Stimulated activated CD4-positive, alpha-beta T cell treated with anti-CD3 and anti-CD28 coated beads, Interleukin-1b, Interleukin-23, amount 100 ng/mL, for 4 hours (primary cell): ENCODE data around the gene DCC.

Source experiments
- DNase-seq, 2 donors: peaks; one replicate each; pipeline ENCODE4 v3.0.0-alpha.2; 2020; ENCODE audit warnings: low read depth in 2 of 2

The DCC gene

DNA sequence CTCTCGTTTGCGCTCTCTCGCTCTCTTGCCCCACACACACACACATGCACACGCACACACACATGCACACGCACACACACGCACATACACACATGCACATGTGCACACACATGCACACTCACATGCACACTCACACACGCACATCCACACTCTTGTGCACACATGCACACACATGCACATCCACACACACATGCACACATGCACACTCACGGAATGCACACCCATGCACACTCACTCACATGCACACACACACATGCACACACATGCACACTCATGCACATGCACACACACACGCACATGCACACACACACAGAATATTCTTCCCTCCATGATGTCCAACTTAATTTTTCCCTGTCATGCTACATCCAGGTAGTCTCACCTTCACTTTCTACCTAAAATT lies 360.1 kb downstream of the DCC start:
- DNase-seq = no peak

DNA sequence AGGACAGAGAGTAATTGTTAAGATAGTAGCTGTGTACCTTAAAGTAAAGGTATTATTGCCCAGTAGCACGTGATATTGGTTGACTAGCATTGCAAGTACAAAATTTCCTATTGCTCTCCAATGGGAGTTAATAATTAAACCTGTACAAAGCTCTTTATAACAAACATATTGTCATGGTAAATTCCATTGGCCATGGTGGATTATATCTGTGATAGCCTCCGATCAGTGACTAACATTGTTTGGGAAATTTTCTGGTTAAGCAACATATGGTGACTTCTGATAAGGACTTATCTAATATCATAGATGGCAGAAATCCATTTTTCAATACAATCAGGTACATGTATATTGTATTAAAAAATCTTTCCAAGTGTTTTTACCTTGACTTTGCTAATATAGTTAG lies 360.8 kb downstream of the DCC start:
- no peak for DNase-seq

DNA sequence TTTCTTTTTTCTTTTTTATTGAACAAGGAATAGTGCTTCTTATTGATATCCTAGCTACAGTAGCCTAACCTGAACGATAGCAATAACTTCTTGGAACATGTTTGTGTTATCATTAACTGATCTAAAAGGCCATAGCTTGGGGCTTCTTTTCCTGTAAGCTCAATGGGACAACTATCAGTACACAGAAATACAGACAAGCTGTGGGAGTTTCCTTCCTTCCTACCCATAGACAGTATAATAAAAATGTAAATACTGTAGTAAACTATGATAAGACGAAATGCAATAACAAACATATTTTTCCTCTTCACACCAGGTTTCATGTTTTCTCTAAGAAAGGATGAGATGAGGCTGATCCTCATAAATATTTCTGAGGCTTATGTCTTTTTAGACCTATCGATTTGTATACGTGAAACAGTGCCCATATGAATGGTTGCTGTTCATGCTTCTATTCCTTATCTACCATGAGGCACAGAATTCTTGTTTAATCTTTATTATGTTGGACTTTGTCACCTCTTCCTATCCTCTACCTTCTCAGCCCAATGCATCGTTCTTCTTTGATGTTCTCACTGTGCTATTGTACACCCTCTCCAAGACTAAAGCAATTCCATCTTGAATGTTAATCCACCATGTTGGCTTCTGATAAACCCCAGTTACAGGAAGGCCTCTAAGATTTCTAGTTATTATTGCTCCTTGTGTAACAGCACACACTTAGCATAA lies 361.4 kb downstream of the DCC start:
- DNase-seq = no peak

DNA sequence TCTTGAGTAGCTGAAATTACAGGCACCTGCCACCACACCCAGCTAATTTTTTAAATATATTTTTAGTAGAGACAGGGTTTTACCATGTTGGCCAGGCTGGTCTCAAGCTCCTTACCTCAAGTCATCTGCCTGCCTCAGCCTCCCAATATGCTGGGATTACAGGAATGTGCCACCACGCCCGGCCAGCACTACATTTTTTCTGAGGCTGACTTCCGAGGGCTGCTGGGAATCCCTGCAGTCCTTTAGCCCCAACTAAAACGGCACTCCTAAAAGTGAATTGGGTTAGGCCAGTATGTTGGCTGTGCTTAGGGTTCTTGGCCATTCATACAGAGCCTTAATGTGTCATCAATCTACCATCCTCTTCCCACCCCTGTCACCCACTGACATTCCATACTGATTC lies 375.4 kb downstream of the DCC start:
- DNase-seq = no peak

DNA sequence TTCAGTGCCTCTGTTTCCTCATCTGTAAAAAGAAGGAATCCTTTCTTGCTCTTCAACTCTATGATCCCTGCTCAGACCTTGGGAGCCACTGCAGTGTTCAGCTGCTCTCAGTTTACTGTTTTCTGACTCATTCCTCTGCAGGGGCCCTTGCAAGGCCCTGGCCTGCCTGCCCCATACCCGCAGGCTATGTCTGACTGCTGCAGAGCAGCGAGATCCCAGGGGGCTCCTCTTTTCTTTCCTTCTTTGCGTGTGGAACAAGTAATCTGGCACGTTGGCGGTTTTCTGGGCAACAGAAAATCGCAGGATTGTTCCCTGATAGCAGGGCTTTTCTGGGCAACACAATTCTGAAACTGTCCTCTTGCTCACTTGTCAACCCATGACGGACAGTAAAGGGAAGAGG lies 376.0 kb downstream of the DCC start:
- DNase-seq = no peak

DNA sequence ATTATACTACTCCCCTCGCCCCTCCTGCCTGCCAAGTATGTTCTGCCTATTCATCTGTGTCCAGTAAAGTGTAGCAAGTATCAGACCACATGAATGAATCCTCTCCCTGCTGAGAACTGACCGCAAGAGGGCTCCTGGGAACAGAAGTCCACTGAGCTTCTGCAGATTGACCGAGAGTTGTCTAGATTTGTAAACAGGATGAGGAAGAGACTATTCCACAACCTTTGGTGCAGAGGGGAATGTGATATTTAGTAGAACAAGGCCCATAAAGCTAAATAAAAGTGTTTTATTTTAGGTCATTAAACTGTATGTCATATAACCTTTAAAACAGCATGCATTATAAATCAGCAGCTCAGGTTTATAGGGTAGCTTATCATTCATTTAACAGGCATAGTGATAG lies 377.0 kb downstream of the DCC start:
- DNase-seq = no peak

DNA sequence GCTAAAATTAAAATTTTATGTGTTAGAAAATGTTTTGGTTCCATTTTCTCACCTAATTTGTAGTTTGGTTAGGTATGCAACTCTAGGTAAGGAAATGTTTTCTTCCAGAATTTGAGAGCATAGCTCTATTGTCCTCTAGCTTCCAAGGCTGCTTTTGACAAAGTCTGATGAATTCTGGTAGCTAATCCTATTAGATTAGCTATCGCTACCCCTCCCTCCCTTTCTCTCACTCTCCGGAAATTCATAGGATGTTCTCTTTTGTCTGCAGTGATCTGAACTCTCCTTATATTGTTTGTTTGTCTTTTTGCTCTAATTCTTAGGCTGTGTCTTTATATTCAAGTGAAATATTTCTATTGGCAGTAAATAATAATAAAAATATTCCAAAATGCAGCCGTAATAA lies 382.9 kb downstream of the DCC start:
- no peak for DNase-seq

DNA sequence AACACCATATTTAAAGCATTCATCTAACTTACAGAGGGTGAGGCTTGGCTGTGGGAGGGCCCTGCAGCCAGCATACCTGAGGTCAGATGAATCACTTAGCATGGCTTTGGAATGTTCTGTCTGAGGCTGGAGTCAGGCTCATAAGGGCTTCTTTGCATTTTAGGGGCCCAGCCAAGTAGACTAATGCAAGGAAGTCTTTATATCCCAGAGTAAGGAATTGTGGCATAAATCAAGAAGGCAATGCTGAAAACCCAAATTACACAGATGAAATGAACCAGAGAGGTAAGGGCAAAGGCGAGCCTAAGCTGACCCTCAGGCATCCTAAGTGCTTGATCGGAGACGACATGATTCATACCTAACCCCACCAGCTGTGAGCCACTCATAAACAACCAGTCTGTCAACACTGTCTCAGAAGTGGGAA lies 383.6 kb downstream of the DCC start:
- DNase-seq = no peak

DNA sequence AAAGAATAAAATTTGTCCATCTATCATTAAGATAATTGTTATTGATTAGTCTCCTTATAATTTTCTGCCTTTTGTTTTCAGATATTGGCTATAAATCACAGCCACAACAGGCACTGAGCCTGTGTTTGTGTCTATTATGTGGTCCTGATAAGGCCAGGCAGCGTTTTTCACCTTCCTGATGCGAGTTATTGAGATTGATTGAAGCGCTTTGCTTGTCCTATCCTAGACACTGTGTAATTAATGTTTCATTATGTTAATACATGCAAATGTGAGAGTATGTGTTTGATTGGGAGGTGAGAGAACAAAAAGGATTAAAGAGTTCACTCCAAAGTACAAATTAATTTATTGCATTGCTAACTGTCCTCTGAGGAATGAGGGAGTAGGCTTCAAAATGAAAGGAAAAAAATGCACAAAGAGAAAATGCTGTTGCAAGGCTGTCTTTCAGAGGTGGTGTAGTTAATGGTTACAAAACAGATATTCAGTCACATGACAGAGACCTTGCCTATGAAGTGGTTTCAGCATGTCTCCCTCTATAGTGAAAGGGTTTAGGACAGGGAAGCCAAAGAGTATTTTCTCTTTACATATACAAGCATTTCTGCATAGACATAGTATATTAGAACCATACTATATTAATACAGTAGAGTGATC lies 391.1 kb downstream of the DCC start:
- DNase-seq = no peak

DNA sequence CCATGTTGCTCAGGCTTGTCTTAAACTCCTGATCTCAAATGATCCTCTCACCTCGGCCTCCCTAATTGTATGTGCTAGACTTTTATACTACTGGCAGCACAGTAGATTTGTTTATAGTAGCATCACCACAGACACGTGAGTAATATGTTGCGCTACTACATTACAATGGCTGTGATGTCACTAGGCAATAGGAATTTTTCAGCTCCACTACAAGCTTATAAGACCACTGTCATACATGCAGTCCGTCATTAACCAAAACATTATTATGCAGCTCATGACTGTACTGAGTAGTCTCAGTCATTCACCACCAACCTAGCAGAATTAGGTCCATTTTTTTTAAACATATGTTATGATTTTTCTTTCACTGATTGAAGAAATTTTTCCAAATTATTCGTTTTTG lies 398.9 kb downstream of the DCC start:
- no peak for DNase-seq

DNA sequence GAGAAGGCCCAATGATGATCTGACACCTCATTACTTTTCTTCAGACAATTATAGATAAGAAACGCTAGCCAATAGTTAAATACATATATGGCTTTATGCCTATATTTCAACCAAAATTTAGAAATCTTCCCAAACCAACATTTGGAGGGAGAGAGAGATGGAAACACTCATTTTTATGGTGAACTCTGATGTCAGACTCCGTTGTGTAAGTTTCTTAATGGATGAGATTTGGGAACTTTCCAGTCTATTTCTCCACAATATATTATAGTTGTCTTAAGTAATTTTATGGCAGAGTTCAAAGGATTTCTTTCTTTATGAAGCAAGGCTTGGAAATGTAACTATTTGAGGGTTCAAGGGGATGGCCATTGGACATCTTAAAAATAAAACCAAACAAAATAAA lies 407.0 kb downstream of the DCC start:
- no peak for DNase-seq

DNA sequence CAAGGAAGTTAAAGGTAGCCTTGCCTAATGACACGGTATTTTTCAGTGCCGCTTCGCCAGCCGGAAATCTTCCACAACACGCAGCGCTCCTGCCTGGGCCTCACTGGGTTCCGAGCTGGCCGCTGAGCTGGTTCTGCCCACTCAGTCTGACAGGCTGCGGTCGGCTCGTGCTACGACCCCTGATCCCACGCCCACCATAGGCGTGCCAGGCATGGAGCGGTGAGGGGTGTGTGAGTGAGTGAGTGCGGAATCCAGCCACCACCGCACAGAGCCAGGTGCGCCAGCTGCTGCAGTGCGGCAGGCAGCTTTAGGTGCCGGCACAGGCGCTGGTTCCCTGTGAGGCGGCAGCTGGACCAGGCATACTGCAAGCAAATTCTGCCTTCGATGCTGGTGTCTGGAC lies 407.9 kb downstream of the DCC start:
- DNase-seq = no peak

DNA sequence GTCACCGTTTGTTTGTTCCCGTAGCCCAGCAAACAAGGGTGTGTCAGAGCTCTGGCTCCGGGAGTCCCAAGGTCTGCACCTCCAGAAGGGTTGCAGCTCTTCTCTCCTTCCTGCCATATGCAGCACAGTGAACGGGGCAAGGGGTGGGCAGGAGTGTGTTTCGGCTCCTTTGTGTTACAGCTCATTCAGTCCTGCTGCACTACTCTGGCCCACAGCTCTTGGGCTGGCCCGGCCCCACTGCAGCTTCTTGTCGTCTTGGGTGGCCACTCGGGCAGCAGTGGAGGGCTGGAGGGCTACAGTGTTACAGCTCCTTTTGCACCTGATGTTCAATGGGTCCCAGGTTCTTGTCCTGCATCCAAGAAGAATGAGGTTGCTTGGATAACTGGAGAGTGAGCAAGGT lies 408.3 kb downstream of the DCC start:
- no peak for DNase-seq

DNA sequence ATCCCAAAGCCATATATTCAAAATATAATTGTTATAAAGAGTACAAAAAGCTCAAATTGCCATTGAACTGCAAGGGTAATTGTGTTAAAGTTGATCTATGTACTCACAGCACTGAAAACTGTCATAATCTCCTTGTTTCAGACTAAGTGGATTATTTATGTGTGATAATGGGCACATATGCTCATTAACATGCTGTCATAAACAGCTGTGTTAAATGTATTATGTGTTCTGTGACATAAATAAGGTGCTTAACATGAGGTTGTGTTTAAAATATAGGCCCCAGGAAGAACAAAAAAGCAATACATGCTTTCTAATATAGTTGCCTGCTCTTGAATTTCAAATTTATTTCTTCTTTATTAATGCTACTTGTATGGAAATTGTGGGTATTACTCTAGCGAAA lies 409.5 kb downstream of the DCC start:
- DNase-seq = no peak

DNA sequence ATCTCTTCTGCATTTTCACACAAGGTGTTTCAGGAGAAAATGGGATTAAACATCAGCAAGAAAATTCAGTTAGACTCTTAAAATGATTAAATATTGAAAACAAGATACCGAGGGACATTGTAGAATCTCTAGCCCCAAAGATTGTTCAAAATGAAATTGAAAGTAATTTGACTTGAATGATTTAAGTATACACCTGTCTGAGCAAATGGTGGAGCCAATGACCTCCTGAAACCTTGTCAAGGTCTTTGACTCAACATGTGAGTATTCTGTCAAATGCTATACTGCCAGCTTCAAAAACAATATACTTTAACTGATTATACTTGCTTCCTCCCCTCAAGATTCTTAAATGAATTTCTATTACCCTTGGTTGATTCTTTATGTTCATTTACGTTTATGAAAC lies 411.0 kb downstream of the DCC start:
- no peak for DNase-seq

DNA sequence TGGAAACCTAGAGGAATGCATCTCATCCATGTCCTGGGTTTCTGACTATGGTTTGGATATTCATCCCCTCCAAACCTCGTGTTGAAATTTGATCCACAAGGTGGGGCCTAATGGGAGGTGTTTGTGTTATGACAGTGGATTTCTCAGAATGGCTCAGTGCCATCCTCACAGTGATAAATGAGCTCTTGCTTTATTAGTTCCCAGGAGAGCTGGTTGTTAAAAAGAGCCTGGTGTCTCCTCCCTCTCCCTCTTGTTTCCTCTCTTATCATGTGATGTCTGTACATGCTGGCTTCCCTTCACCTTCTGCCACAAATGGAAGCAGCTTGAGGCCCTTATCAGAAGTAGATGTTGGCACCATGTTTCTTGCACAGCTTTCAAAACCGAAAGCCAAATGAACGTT lies 424.3 kb downstream of the DCC start:
- no peak for DNase-seq

DNA sequence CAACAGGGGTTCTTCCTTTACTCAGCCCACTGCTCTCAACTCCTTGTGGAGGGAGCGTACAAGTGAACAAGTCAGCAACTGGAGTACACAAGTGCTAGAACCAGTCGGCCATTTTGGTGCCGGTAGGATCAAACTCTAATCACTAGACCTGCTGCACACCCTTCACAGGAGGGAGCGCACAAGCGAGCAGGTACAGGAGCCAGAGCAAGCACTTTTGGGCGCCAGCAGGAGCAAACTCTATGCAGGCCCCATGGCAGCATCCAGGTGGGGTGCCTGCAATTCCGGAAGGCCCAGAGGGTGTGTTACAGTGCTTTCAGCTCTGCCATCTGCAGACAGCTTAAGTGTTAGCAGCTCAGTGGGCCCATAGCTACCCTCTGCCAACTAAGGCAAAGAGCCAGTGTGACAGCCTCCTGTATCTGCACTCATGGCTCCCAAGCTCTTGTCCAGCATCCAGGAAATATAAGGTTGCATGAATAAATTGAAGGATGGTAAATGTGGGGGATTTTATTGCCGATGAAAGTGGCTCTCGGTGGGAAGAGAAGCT lies 426.1 kb downstream of the DCC start:
- DNase-seq = no peak

DNA sequence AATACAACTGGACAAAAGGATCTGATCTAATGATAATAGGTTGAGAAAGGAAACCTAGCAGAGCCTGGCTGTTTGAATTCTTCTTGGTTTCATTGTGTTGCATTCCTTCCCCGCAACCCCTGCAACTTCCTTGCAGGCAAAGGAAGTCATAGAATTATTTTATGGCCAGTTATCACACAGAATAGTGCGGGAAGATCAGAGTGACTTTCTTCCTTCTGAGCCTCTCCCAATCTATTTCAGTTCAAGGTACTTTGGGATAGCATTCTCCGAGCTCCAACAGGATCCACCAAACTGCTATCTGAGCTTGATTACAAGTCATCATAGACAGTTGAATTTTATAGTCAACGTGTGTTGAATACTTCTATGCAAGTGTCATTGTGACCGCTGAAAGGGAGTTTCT lies 441.1 kb downstream of the DCC start:
- DNase-seq = no peak

DNA sequence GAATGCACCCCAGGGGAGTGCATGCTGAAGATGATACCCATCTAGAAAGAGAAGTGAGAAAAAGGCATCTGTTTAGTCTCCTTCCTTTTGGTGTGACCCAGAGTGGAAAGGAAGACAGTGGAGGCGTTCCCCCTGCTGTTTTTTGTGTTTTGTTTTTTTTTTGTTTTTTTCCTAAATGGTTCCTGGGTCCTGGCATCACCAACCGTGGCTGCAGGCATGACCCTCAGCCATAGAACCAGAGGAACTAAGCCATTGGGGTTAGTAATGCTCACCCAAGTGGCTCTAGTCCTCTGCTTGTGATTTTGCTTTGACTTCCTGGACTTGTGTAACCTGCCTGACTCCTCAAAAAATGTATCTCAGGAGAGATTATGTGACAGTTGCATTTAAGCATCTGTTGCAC lies 451.3 kb downstream of the DCC start:
- no peak for DNase-seq

DNA sequence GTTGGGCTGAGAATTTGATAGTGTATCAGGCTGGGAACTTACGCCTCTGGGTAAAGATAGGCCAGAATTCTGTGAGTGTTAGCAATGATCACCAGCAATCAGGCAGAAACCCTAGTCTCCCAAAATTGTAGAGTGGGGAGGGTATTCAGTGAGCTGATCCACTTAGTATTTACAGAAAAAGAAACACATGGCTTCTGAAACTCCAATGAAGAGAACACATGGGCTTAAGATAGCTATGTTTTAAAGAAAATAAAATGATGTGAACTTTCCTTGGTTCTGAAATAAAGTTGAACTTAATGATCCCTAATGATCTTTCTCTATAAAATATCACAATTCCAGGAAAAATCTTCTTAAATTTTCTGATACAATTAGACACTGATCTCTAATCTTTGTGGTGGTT lies 472.8 kb downstream of the DCC start:
- DNase-seq = no peak

DNA sequence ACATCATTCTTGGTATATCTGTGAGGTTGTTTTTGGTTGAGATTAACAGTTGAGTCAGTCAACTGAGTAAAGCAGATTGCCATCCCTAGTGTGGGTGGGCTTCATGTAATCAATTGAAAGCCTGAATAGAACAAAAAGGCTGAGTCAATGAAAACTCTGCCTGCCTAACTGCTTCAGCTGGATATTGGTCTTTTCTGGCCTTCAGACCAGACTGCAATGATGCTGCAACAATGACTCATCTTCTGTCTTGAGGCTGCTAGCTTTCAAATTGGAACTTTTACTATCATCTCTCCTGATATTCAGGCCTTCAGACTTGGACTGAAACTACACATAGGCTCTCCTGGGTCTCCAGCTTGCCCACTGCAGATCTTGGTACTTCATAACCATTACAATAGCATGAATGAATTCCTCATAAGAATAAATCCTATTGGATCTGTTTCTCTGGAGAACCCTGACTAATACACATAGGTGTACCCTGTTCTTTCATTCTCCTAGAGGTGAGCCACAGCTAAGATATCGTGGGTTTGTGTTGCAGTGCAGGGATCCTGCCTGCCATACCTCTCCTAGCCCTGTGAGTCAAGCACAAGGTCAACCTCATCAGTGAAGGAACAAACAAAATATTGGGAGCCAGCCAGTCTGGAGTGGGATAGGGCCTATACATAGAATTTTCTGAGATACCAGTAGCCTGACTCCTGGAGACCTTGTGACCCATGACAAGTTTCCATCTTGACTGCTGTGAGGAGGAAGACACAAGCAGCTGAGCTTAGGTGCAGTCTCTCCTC lies 473.8 kb downstream of the DCC start:
- no peak for DNase-seq

DNA sequence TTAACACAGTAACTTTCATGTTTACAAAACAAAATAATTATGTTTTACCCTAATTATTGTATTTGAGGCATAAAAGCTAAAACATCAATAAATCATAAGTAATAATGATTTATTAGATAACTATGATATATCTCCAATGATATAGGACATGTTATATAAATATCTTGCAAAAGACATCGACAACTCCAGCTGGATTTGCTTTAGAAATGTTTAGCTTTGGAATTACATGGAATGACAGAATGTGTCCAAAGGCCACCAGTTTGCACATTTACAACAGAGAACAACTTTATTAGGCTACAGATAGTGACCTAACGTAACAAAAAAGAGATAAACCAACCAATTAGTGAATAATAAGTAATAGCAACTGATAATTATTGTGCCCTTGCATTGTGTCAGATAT lies 475.7 kb downstream of the DCC start:
- DNase-seq = no peak

DNA sequence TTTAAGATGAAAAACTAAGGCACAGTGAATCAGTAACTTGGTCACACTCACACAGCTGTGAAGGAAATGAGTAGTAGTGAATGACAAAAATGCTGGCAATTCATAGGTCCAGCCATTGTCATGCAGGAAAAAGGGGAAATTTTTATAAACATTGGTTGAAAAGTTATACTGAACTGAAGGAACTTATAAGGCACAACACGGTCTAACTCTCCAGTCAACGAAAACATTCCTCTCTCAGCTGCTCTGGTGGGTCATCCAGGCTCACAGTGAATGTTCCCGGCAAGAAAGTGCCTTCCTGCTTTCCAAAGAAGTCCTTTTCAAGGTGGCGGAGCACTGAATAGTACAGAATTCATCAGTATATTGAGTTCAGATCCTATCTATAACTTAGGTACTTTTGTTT lies 476.1 kb downstream of the DCC start:
- DNase-seq = no peak
